ENCODE data around the gene SFSWAP.
"Not testable (repeated sequence)": the region's sequence is repeated elsewhere in the genome, so short reads cannot be mapped to it uniquely, and the experiment has no call there.

The SFSWAP gene

DNA sequence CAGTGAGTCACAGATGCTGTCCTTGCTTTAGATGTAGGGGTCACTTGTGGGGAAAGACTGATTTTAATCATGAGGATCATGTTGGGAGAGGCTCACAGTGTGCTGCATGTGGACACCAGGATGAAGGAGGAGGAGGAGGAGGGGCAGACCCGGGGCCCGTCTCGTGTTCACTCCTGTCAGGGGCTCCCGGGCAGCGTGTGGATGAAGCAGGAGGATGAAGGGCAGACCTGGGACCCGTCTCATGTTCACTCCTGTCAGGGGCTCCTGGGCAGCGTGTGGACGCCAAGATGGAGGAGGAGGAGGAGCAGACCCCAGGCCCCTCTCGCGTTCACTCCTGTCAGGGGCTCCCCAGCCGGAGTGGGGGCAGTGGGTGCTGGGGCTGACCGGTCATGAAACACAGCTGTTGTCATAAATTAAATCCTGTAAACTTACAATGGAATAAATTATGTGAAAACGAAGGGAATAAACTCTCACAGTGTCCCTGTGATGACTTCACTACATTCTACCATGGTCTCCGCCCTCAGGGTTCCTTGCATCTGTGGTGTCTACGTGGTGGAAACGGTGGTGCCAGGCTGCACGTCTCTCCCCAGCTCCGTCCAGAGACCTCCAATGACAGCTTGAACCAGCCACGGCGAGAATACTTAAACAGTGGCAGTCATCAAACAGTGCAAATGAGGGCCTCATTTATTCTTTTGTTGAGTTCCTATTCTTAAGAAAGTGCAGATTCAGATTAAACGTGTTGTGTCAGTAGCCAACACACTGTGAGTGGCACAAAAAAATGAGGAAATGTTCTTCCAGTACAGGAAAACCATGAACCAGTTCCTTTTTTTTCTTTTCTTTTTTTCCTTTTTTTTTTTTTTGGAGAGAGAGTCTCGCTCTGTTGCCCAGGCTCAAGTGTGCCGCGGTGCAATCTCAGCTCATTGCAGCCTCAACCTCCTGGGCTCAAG, 37.7 kb upstream of the SFSWAP start:
- Histone ChIP-seq H3K9ac (ENCODE audit: low read length) (no peak overlapping the region), H3K27ac (ENCODE audit: low read depth, low read length) (no peak overlapping the region), H3K4me3 (ENCODE audit: low read depth in 1 of 2, low read length in 2 of 2) (no peak overlapping the region), H3K36me3 (ENCODE audit: insufficient read depth, low read length) (no peaks in the 10 kb centered on the region), H3K27me3 (ENCODE audit: control insufficient read depth in 1 of 2, insufficient read depth in 2 of 2, low read length in 2 of 2) (no peaks in the 10 kb centered on the region), H3K4me1 (ENCODE audit: insufficient read depth, low read length) (no peaks in the 10 kb centered on the region), H3K9me3 (ENCODE audit: low read length) (no peaks in the 10 kb centered on the region)

DNA sequence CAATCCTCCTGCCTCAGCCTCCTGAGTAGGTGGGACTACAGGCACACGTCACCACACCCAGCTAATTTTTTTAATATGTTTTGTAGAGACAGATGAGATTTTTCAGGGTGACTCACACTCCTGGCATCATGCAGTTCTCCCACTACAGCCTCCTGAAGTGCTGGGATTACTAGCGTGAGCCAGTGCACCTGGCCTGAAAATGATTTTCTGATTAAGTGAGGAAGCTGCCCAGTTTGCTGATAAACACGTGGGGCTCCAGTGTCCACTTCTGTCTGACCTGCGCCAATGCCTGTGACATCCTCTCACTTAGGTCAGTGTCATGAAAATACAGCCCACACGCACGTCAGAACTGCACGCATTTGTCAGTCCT, 37.0 kb upstream of the SFSWAP start:
- Histone ChIP-seq H3K9ac (ENCODE audit: low read length) (no peak overlapping the region), H3K4me1 (ENCODE audit: insufficient read depth, low read length) (no peaks in the 10 kb centered on the region), H3K9me3 (ENCODE audit: low read length) (no peaks in the 10 kb centered on the region), H3K27ac (ENCODE audit: low read depth, low read length) (no peak overlapping the region), H3K27me3 (ENCODE audit: control insufficient read depth in 1 of 2, insufficient read depth in 2 of 2, low read length in 2 of 2) (no peaks in the 10 kb centered on the region), H3K4me3 (ENCODE audit: low read depth in 1 of 2, low read length in 2 of 2) (no peak overlapping the region), H3K36me3 (ENCODE audit: insufficient read depth, low read length) (no peaks in the 10 kb centered on the region)

DNA sequence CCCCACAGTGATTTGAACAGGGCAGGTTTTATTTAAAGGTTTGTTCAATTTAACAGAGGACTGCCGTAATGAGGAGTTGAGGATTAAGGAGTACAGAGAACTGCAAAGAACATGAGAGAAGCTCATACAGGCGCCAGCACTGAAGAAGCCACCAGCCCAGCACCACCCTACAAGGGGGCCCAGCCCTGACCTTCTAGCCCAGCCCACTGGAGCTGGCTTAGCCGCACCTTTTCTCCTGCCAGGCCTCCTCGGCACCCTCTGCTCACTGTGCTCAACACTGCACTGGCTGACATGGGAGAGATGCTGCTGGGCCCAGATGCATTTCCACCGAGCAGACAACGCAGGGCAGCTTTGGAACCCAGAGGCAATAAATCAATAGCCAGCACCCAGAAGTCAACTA, 36.5 kb upstream of the SFSWAP start:
- no peaks in the 10 kb centered on the region for H3K4me1 ChIP-seq (ENCODE audit: insufficient read depth, low read length)
- no peak overlapping the region for H3K27ac ChIP-seq (ENCODE audit: low read depth, low read length)
- H3K9ac ChIP-seq (ENCODE audit: low read length), result no peak overlapping the region
- H3K36me3 ChIP-seq (ENCODE audit: insufficient read depth, low read length), result no peaks in the 10 kb centered on the region
- no peaks in the 10 kb centered on the region for H3K27me3 ChIP-seq (ENCODE audit: control insufficient read depth in 1 of 2, insufficient read depth in 2 of 2, low read length in 2 of 2)
- no peaks in the 10 kb centered on the region for H3K9me3 ChIP-seq (ENCODE audit: low read length)
- no peak overlapping the region for H3K4me3 ChIP-seq (ENCODE audit: low read depth in 1 of 2, low read length in 2 of 2)

DNA sequence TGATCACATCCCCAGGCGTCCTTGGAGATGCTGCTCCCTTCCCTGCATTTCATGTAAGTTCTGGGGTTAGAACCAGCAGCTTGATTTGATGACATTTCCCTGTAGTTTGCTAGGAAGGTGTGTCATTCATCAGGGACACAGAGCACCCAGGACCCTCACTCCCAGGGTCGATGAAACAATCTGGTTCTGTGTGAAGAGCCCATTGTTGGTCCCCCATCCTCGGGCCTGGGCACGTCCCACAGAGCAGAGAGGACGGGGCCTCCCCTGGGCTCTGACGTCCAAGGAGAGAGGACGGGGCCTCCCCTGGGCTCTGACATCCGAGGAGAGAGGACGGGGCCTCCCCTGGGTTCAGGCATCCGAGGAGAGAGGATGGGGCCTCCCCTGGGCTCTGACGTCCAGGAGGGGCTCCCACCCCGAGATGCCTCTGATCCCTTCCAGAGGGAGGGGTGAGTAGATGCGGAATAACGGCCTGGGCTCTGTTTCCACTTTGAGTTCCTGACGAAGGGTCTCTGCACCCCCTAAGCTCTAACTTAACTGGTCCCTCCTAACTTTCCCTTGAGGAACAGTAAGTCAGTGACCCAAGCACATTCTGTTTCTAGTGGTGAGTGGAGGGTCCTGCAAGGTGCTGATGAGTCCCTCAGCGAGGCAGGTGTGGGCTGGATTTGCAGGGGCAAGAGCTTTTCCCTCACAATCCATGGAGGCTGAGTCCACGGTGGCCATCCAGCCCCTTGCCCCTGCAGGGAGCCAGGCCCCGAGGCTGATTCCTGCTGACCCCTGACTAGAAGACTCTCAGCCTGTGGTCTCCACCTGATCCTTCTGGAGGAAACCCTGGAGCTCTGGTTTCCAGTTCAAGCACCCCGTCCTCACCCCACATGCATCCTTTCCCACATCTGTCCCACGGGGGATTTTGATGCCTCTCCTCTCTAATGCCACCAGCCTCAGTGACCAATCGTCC, 35.5 kb upstream of the SFSWAP start:
- H3K9me3 ChIP-seq (ENCODE audit: low read length), result no peaks in the 10 kb centered on the region
- no peak overlapping the region for H3K4me3 ChIP-seq (ENCODE audit: low read depth in 1 of 2, low read length in 2 of 2)
- H3K27me3 ChIP-seq (ENCODE audit: control insufficient read depth in 1 of 2, insufficient read depth in 2 of 2, low read length in 2 of 2), result no peaks in the 10 kb centered on the region
- no peaks in the 10 kb centered on the region for H3K4me1 ChIP-seq (ENCODE audit: insufficient read depth, low read length)
- H3K9ac ChIP-seq (ENCODE audit: low read length), result no peak overlapping the region
- no peak overlapping the region for H3K27ac ChIP-seq (ENCODE audit: low read depth, low read length)
- no peaks in the 10 kb centered on the region for H3K36me3 ChIP-seq (ENCODE audit: insufficient read depth, low read length)

DNA sequence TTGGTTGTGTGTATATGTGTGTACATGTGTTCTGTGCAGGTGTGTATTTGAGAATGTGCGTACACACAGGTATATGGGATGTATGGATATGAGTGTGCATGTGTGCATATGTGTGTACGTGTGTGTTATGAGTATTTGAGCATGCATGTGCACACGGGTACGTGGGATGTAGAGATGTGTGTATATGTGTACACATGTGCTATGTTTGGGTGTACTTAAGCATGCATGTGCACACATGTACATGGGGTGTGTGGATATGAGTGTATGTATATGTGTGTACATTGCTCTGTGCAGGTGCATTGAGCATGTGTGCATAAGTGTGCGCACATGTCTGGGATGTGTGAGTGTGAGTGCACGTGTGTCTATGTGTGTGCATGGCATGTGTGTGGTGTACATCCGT, 34.3 kb upstream of the SFSWAP start:
- Histone ChIP-seq H3K27me3 (ENCODE audit: control insufficient read depth in 1 of 2, insufficient read depth in 2 of 2, low read length in 2 of 2) (no peaks in the 10 kb centered on the region), H3K27ac (ENCODE audit: low read depth, low read length) (no peak overlapping the region), H3K9me3 (ENCODE audit: low read length) (no peaks in the 10 kb centered on the region), H3K4me3 (ENCODE audit: low read depth in 1 of 2, low read length in 2 of 2) (no peak overlapping the region), H3K9ac (ENCODE audit: low read length) (no peak overlapping the region), H3K4me1 (ENCODE audit: insufficient read depth, low read length) (no peaks in the 10 kb centered on the region), H3K36me3 (ENCODE audit: insufficient read depth, low read length) (no peaks in the 10 kb centered on the region)

DNA sequence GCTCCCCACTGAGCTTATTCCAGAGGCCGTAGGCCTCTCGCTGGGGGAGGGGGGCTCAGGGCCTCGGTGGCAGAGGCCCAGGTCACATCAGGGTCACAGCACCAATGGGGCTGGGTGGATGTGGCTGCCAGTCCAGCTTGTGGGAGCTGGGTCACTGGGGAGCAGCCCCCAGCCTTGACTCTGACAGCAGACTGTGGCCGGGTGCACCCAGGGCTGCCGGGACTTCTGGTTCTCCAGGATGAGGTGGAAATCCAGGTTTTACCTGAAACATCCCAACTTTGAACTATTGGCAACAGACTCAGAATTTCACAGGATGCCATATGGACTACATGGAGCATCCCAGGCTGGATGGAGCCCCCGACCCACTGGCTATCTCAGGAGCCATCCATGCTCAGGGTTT, 33.8 kb upstream of the SFSWAP start:
- not testable (repeated sequence) for H3K36me3 ChIP-seq (ENCODE audit: insufficient read depth, low read length); H3K27ac ChIP-seq (ENCODE audit: low read depth, low read length); H3K9ac ChIP-seq (ENCODE audit: low read length); H3K4me1 ChIP-seq (ENCODE audit: insufficient read depth, low read length); H3K4me3 ChIP-seq (ENCODE audit: low read depth in 1 of 2, low read length in 2 of 2); H3K27me3 ChIP-seq (ENCODE audit: control insufficient read depth in 1 of 2, insufficient read depth in 2 of 2, low read length in 2 of 2); H3K9me3 ChIP-seq (ENCODE audit: low read length)

DNA sequence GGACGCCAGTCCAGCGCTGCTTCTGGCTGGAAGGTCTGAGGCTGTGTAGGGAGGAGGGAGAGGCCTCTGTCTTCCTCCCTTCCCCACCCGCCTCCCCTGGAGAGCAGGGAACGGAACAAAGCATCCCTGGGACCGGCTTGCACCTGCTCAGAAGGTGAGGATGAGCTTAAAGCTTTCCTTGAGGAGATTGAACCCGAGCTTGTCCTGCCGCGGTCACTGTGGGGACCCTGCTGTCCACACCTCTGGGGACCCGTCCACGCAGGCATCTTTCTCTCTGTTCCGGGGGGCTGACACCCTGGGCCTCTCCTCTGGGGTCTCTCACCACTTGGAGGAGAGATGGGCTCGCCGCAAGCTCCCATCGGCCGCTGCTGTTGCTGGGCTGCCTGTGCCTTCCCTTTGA, 33.2 kb upstream of the SFSWAP start:
- H3K9ac ChIP-seq (ENCODE audit: low read length), result no peak overlapping the region
- no peak overlapping the region for H3K27ac ChIP-seq (ENCODE audit: low read depth, low read length)
- H3K27me3 ChIP-seq (ENCODE audit: control insufficient read depth in 1 of 2, insufficient read depth in 2 of 2, low read length in 2 of 2), result peaks cover 0 to 4% of the 10 kb centered on the region in 2 donors
- H3K36me3 ChIP-seq (ENCODE audit: insufficient read depth, low read length), result no peaks in the 10 kb centered on the region
- H3K4me3 ChIP-seq (ENCODE audit: low read depth in 1 of 2, low read length in 2 of 2), result no peak overlapping the region
- no peaks in the 10 kb centered on the region for H3K4me1 ChIP-seq (ENCODE audit: insufficient read depth, low read length)
- H3K9me3 ChIP-seq (ENCODE audit: low read length), result no peaks in the 10 kb centered on the region

DNA sequence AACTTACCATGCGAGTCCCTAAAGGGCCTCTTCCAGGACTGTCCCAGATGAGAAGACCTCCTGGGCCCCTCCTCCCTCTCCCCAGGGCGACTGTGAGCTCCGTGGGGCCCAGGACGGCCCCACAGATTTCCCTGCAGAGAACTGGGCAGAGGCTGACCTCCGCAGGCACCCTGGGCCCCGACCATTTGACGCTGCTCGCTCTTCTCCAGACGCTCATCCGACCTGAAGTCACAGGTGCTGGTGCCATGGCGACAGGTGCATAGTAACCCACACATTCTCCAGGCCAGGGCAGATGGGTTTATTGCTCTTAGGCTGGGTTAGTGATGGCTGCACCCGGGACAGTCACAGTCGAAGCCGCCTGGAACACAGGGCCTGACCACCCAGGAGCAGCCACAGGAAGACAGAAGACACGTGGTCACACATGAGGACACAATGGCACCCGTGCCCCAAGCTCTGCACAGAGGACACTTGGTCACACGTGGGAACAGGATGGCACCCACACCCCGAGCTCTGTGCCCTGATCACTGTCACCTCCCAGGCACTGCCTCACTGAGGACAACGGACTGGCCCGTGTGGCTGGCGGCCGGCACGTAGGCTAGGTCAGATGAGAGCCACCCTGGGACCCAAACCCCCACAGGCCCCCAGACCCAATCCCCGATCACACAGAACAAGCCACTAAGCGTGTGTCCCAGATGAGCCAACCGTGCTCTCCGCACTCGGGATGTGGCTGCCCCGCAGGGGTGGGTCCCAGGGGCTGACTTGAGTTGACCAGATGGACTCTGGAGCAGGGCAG, 32.3 kb upstream of the SFSWAP start:
- H3K4me3 ChIP-seq (ENCODE audit: low read depth in 1 of 2, low read length in 2 of 2); H3K9me3 ChIP-seq (ENCODE audit: low read length); H3K9ac ChIP-seq (ENCODE audit: low read length); H3K36me3 ChIP-seq (ENCODE audit: insufficient read depth, low read length); H3K27me3 ChIP-seq (ENCODE audit: control insufficient read depth in 1 of 2, insufficient read depth in 2 of 2, low read length in 2 of 2); H3K27ac ChIP-seq (ENCODE audit: low read depth, low read length); H3K4me1 ChIP-seq (ENCODE audit: insufficient read depth, low read length): not testable (repeated sequence)

DNA sequence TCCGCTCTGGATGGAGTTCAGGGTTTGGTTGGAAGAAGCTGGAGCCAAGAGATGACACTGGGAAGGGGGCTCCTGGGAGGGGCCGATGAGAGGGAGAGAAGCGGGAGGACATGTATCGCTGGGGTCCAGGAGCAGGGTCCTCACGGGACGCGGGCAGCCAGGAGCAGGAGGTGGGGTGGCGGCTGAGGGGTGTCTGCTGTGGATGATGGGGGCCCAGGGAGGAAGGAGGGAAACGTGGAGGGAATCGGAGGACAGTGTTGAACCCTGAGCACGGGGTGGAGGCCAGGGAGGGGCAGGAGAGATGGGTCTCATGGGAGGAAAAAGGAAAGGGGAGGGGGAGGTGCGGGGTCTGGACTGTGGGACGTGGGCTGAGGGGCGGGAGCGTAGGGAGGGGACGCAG, 31.7 kb upstream of the SFSWAP start:
- H3K27me3 ChIP-seq (ENCODE audit: control insufficient read depth in 1 of 2, insufficient read depth in 2 of 2, low read length in 2 of 2); H3K9me3 ChIP-seq (ENCODE audit: low read length); H3K27ac ChIP-seq (ENCODE audit: low read depth, low read length); H3K9ac ChIP-seq (ENCODE audit: low read length); H3K36me3 ChIP-seq (ENCODE audit: insufficient read depth, low read length); H3K4me1 ChIP-seq (ENCODE audit: insufficient read depth, low read length); H3K4me3 ChIP-seq (ENCODE audit: low read depth in 1 of 2, low read length in 2 of 2): not testable (repeated sequence)

DNA sequence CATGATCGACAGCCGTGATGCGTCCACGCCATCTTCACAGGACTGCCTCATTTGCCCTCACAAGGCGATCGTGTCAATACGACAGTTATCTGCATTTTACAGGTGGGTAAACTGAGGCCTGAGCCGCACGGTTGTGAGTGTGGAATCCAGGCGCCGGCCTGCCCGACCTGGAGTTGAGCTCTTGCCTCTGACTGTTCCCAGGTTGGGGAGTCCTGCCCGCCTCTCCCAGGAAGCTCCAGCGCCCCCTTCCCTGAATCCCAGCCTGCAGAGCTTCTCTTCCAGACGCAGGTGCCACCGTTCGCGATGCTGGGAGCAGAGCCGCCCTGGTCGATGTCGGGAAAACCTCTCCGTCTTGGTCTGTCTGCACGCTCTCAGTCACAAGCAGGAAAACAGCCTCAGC, 31.1 kb upstream of the SFSWAP start:
- H3K4me3 ChIP-seq (ENCODE audit: low read depth in 1 of 2, low read length in 2 of 2); H3K27ac ChIP-seq (ENCODE audit: low read depth, low read length); H3K9ac ChIP-seq (ENCODE audit: low read length); H3K9me3 ChIP-seq (ENCODE audit: low read length); H3K36me3 ChIP-seq (ENCODE audit: insufficient read depth, low read length); H3K27me3 ChIP-seq (ENCODE audit: control insufficient read depth in 1 of 2, insufficient read depth in 2 of 2, low read length in 2 of 2); H3K4me1 ChIP-seq (ENCODE audit: insufficient read depth, low read length): not testable (repeated sequence)
